ENCODE results near the gene ZNF341.

The ZNF341 gene

DNA sequence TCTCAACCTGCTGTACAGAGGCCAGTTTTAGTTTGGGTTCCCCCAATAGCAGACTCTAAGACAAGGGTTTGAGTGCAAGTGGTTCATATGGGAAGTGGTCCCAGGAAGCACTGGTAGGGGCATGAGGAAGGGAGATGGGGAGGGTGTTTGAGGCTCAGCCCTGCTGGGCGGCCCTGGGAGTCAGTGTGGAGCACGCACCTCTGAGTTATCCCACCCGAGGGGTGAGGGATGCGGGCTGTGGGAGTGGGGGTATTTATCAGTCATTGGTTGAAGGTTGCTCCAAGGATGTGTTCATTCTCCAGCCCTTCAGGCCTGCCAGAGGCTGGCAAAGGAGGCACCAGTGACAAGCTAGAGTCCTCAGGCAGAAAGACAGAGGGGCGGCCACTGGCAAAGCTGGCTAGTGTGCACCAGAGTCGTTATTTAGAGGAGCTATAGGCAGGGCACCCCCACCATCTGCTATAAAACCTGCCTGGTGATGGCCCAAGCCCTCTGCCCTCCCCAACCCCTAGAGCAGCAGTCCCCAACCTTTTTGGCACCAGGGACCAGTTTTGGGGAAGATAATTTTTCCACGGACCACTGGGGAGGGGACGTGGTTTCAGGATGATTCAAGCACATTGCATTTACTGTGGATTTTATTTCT is 28.2 kb upstream of the ZNF341 start:
- no peak for DNase-seq

DNA sequence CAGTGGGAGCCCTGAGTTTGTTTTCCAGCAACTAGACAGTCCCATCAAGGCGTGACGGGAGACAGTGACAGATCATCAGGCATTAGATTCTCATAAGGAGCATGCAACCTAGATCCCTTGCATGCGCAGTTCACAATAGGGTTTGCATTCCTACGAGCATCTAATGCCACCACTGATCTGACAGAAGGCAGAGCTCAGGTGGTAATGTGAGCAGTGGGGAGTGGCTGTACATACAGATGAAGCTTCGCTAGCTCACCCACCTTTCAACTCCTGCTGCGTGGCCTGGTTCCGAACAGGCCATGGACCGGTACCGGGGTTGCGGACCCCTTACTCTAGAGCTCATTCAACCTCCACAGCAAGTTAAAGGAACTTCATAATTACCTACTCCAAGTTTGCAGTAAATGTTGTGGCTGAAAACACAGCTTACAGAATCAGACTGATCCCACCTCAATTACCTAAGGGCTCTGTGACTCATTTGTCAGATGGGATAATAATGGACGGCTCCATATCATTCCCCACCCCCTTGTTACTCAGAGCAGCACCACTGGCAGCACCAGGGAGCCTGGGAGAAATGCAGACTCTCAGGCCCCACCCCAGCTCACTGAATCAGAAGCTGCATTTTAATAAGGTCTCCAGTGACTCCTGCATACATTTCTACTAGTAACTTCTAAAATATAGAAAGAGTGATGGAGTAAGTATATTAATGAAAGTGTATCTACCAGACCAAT is 27.4 kb upstream of the ZNF341 start:
- DNase-seq = no peak

DNA sequence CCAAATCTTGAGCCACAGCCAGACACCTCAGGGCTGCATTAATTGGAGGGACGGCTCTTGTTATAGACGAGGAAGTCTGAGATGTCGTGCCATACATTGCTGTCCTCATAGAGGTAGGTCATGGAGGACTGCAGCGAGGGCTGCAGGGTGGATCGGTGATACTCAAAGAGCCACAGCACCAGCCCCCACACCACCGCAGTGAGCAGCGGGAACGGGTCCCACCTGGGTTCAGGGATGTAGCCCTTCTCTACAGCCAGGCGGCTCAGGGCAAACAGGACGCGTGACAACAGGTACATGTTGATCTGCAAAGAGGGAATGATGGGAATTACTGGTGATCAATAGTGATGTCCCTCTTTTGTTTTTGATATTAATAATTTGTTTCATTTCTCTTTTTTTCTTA is 24.1 kb upstream of the ZNF341 start:
- no peak for DNase-seq

DNA sequence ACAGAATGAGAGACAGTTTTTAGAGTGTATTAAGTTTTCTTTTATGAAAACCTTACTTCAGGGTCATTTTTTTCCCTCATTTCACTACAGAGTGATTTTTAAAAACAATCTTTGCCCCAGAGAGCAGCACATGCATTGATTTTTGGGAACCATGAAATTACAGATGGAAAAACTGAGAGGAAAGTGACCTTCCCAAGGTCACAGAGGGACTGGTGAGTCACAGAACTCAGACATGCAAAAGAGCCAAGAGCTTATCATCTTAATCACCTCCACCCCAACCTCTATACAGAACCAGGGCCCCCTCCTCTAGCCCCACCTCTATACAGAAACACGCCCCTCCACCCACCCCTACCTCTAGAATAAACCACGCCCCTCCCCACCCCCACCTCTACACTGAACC is 22.4 kb upstream of the ZNF341 start:
- DNase-seq = no peak

DNA sequence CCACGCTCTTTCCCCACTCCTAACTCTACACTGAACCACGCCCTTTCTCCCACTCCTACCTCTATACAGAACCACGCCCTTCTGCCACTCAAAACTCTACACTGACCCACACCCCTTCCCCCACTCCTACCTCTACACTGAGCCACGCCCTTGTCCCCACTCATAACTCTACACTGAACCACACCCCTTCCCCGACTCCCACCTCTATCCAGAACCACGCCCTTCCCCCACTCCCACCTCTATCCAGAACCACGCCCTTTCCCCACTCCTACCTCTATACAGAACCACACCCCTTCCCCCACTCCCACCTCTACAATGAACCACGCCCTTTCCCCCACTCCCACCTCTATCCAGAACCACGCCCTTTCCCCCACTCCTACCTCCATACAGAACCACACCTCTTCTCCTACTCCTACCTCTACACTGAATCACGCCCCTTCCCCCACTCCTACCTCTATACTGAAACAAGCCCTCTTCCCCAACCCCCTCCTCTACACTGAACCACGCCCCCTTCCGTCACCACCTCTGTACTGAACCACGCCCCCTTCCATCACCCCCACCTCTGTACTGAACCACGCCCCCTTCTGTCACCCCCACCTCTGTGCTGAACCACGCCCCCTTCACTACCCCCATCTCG is 21.8 kb upstream of the ZNF341 start:
- DNase-seq = no peak

DNA sequence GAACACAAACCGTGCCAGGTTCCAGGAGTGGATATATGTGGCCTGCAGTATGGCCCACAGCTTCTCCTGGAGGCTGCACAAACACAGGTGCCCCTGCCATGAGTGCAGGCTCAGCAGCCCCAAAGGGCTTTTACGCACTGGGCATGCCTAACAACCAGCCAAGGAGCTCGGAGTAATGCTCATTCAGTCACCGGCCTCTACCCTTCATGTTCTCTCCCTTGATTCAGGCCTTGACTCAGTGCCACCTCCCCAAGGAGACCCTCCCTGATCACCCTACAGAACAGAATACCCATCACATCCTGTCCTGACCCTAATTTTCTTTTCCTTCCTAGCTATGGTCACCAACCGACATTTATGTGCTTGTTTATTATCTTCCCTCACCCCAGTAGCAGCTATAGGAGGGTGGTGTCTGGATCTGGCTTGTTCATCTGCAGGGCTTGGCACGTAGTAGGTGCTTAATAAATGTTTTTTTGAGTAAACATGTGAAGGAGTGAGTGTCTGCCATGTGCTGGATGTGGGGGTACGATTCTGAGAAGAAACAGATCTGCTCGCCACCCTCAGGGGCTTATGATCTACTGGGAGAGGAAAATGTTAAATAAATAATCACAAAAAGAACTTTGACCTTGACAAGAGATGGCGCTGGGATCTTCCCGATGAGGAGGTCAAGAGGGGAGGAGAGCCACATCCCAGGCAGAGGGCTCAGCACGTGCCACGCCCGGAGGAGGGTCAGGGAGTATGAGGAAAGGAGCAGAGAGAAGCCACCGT is 20.9 kb upstream of the ZNF341 start:
- no peak for DNase-seq

DNA sequence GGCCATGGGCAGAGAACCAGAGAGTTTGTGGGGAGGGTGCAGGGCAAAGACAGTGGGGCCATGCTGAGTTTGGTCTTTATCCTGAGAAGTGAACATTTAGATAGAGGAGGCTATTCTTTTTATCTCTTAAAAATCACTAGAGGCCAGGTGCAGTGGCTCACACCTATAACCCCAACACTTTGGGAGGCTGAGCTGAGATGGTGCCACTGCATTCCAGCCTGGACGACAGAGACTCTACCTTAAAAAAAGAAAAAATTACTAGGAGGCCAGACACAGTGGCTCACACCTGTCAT is 20.4 kb upstream of the ZNF341 start:
- DNase-seq = no peak

DNA sequence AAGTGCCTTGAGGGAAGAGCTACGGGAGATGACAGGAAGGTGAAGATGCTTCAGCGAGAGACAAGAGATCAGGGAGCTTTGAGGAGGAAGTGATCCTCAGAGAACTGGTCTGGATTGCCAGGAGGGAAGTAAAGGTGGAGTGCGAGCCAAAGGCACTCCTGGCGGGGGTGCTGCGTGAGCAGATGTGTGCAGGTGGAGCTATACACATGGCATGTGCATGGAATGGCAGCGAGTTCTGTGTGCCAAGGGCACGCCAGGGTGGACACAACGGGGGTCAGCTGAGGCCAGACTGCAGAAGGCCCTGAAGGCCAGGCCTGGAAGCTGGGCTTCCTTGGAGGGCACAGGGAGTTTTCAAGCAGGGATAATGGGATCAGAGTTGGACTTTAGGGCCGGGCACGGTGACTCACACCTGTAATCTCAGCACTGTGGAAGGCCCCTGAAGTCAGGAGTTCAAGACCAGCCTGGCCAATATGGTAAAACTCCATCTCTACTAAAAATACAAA is 17.9 kb upstream of the ZNF341 start:
- no peak for DNase-seq

DNA sequence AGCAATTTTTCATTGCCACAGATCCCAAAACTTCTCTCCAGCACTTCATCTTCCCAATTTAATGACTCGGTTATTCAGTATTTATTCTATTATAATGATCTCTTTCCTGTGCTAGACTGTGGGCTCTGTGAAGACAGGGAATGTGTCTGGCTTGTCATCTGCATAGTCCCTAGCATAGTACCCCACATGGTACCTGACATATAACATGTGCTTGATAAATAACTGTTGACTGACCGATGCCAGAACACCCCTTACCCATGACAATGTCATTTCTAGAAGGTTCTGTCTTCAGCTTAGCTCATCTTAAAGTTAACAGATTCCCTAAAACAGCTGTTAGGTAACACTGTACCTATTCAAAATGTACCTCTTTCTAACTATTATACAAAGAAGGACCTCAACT is 15.3 kb upstream of the ZNF341 start:
- DNase-seq = no peak

DNA sequence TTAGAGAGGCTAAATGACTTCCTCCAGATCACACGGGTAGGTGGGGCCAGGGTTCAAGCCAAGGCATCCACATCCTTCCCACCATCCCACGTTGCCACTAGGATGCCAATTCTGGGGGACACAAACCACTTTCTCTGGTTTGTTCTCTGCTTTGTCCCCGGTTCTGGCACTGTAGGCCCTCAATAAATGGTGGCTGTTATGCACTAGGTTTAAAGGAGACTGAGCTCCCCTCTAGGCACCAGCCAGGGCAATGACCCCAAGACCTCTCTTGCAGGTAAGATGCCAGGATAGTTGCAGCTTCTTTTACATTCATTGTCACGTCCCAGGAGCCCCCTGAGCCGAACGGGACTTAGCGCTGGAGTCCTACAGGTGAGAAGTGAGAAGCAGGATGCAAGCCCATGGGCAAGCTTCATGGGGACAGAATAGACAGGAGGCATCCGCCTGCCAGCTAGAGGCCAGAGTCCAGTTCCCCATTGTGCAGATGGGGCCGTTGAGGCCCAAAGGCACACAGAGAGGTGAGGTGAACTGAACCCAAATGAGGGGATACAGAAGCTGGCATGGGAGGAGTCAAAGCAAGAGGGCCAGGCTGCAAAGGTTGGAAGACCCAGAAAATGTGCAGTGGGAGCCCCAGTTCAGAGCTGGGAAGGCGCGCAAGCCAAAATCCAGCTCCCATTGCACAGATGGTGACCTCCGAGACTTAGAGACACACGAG is 12.4 kb upstream of the ZNF341 start:
- no peak for DNase-seq

DNA sequence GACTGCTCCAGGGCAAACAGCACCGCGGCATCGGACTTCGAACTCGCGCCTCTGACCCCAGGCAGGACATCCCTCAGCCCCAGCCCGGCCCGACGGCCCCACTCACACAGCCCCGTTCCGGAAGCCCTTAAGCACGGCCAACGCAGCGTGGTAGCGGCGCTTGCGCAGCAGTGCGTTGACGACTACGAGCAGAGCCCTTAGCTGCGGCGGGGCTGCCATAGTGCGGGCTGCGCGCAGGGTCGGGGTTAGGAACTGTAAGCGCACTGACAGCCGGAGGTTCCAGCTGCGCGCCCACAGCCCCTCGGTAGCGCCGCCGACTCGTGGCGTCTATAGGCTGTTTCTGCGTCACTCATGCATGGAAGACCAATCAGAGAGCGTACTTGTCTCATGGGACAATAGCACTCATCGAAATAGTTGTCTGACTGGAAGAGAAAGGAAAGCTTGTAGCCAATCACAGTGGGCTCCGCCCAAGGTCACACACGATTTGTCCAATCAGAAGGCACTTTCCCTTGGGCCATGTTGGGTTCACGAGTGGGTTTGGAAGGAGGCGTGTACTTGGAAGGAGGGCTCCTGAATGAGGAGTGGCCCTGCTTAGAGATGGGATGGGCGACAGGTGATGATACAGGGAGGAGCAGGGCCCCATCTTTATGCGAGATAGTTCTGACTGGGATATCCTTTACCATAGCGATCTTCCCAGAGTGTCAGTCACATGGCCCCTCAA is 11.6 kb upstream of the ZNF341 start, which contains the start of gene PXMP4:
Gene PXMP4, minus strand, starts transcription at position 322 of the 721 bp plus-strand sequence. Its CDS starts 103 bp downstream, at position 219.
- peak; percentile 67 for DNase-seq

DNA sequence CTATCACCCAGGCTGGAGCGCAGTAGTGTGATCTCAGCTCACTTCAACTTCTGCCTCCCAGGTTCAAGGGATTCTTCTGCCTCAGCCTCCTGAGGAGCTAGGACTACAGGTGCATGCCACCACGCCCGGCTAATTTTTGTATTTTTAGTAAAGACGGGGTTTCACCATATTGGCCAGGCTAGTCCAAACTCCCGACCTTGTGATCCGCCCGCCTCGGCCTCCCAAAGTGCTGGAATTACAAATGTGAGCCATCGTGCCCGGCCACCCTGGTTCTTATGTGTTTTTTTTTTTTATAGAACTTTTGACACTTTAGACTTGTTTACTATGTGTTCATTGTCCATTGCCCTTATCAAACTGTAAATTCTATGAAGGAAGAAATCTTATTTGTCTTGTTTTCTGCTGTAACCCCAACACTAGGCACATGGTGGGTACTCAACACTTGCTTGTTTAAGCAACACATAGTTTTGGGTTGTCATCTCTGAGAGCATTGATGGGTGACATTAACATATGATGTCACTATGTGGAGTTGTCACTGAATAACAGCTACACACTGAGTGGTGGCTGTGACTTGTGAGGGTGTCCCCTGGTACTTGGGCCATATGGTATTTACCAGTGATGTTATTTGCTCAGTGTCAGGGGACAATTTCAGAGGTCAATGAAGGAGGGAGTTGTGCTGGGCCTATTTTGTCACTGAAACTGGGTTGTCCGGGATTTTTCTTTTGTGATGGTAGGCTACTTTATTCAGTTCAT is 10.2 kb upstream of the ZNF341 start:
- DNase-seq = no peak

DNA sequence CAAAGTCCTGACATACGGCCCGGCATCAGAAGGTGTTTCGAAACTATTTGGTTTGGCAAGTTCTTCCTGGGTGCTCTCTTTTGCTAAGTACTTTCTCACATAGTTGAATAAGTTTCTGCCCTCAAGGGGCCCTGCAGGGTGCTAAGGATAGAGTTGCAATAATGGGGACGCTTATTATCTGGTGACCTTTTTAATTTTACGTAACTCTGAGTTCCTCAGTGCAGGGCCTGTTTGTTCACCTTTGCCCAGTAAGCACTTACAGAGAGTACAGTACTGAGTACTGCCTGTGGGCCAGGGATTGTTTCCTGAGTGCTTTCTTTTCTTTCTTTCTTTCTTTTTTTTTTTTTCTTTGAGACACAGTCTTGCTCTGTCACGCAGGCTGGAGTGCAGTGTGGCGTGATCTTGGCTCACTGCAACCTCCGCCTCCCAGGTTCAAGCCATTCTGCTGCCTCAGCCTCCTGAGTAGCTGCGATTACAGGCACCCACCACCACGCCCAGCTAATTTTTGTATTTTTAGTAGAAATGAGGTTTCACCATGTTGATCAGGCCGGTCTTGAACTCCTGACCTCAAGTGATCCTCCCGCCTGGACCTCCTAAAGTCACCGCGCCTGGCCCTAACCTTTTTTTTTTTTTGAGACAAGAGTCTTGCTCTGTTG is 7.2 kb upstream of the ZNF341 start:
- no peak for DNase-seq

DNA sequence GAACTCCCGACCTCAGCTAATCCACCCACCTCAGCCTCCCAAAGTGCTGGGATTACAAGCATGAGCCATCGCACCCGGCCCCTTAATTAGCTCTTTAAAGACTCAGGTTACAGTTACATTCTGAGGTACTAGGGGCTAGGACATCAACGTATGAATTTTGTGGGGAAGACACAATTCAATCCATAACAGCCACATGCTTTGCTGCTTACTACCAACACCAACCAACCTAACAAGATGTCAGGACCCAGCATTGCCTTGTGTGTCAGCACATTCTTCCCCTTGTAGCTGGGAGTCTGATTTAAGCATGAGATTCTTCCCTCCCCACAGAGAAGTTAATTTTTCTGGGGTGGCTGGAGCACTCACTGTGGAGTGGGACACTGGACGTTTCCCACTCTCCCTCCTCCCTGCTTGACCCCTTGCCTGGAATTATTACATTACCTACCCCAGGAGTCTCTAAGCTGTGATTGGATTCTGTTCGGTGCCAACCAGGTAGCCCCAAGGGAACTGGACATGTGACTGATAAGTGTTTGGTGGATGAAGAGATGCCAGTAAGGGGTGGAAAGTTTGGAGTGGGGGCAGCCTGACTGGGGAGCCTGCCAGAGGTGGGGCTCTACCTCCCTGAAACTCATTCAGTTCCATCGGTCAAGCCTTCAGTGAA is 6.1 kb upstream of the ZNF341 start:
- DNase-seq = no peak

DNA sequence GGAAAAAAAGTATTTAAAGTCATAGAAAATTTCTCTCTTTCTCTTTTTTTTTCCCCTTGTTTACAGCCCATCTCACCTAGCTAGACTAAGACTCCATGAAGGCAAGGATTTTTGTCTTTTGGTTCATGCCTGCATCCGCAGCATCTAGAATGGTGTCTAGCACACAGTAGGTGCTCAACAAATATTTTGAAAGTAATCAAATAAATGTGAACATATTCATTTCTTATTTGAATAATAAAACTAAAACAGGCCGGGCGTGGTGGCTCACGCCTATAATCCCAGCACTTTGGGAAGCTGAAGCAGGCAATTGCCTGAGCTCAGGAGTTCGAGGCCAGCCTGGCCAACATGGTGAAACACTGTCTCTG is 4.7 kb upstream of the ZNF341 start:
- no peak for DNase-seq

DNA sequence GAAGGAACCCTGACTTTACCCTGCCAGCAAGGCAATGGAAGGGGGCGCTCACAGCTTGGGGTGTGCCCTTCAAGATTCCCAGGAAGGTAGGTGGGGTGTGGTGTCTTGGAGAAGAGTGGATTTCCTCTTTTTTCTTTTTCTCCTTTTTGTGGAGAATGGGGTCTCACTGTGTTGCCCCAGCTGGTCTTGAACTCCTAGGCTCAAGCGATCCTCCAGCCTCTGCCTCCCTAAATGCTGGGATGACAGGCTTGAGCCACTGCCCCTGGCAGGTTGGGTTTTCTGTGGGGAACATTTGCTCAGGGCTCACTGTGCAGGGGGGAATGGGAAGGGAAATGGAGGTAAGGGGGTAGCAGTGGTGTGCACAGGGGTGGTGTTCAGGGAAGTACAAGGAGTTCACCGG is 4.0 kb upstream of the ZNF341 start:
- no peak for DNase-seq

DNA sequence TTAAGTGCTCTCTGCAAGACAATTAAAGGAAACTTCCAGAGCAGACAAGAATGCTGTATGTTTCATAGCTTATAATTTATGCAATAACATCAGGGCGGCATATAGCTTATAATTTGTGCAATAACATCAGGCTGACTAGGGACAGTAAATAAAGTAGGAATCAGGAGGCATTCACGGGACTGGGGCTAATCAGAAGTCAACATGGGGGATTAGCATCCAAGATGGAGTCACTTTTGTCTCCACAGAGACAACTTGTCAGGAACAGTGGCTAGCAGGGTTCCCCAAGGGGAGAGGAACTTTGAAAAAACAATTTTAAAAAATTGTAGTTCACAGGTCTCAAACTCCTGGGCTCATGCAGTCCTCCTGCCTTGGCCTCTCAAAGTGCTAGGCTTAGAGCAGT is 3.3 kb upstream of the ZNF341 start:
- no peak for DNase-seq

DNA sequence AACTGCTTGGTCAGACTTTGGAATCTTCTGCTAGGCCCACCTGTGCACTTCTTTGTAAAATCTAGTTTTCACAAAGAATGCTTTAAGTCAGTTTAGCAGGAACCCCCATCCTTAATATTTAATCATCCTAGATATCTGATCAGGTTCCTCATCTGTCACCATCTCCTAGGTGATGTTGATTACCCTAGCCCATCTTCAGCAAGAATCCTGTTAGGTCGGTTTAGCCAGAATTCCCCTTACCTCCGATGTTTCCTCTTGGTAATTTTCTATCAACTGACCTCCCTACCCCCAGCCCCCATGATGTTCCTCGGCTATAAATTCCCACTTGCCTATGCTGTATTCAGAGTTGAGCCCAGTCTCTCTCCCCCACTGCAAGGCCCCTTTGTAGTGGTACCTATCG is 2.7 kb upstream of the ZNF341 start:
- DNase-seq = no peak

DNA sequence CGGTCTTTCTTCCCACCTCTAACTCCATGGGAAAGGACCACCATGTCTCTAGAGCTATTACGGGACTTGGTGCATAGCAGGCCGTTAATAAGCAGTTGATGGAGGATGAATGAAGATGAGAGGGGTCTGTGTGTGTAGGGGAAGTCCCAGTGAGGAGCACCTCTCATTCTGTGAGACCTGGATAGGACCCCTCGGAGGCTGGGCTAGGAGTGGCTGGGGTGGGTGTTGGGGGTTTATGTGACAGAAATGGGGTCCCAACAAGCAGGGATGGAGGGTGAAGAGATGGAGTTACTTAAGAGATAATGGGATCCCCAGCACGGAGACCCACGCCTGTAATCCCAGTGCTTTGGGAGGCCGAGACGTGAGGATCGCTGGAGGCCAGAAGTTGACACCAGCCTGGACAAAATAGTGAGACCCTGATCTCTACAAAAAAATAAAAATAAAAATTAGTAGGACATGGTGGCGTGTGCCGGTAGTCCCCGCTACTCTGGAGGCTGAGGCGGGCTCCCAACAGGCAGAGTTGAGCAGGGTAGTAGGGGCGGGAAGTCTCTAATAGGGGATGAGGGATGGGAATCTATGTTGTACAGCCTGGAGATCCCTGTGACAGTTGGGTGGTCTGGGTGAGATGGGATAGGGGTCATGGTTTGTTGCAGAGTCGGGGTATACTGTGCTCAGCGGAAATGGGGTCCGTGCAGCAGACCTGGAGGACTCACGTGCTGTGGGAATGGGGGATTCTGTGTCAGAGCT is 677 bp upstream of the ZNF341 start:
- no peak for DNase-seq
